ENCODE measurements around the gene SPESP1. TPM values are rescaled to one million over a fixed set of nuclear protein-coding genes. Genes with fewer than 3 reads are reported as not detected.

SPESP1 gene
- total and polyA plus RNA-seq, 4 donors = 0.33 to 3.2 (median 1.4) TPM

DNA sequence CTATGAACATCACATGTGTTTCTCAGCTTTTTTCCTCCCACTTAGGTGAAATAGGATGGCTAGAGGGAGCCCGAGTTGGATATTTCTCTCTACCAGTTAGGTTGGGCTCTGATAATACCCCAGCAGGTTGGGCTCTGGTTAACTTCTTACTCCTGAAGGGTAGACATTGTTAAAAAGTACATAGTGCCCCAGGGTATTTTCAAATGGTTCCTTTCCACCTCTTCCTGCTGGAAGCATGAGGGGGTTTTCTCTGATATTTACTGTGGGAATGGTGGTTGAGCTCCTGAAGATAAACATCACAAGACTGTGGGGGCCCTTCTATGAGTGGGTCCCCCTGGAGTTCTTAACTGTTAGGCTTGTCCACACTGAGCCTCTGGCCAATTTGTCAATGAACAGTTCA, 36.1 kb upstream of the SPESP1 start (continued):
- TF ChIP-seq ZBTB33 (IDR thresholded peaks at IDR 0.05) = no peak
- no peak for TF ChIP-seq NR2F2 (IDR thresholded peaks at IDR 0.05)
- TF ChIP-seq TAF1 (conservative IDR thresholded peaks at IDR 0.05) = no peak
- no peak for TF ChIP-seq CTCF (IDR thresholded peaks at IDR 0.05; ENCODE audit: low read depth, low read length, missing input control)
- TF ChIP-seq FOXA2 (IDR thresholded peaks at IDR 0.05) = no peak
- no peak for TF ChIP-seq HNF4G (IDR thresholded peaks at IDR 0.05)
- TF ChIP-seq RXRA (IDR thresholded peaks at IDR 0.05) = no peak
- TF ChIP-seq YY1 (IDR thresholded peaks at IDR 0.05) = no peak
- no peak for TF ChIP-seq HNF4A (conservative IDR thresholded peaks at IDR 0.05)
- no peak for TF ChIP-seq EGR1 (IDR thresholded peaks at IDR 0.05; ENCODE audit: low read depth in 2 of 2)

DNA sequence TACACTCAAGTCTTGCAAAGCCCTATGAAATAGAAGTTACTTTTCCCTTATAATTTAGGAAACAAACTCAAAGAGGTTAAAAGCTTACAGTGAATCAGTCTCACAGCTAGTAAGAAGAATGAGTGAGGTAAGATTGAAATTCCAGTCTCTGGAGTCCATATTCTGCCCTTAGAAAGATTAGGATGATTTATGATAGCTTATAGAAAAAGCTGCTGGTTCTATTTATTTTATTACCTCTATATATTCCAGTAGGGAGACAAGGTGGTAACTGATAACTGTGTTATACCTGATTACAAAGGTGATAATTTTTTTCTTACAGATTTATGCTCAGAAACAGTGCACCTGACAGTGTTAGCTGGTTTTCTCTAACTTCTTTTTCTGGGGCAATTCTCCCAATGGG, 34.1 kb upstream of the SPESP1 start:
- Histone ChIP-seq H3K27ac (ENCODE audit: low read depth in 1 of 2, low read length in 2 of 2) (no peak overlapping the region), H3K9ac (ENCODE audit: low read depth in 1 of 2, low read length in 2 of 2) (no peak overlapping the region), H3K9me3 (ENCODE audit: control insufficient read depth in 4 of 4, low read length in 3 of 4) (no peaks in the 10 kb centered on the region), H3K36me3 (ENCODE audit: control insufficient read depth in 4 of 4, insufficient read depth in 3 of 4, low read depth in 1 of 4, low read length in 3 of 4) (no peaks in the 10 kb centered on the region), H3K4me1 (ENCODE audit: control insufficient read depth in 4 of 4, insufficient read depth in 4 of 4, low read length in 3 of 4) (no peaks in the 10 kb centered on the region), H3K4me3 (ENCODE audit: low read depth in 1 of 3, low read length in 3 of 3) (no peak overlapping the region), H3K27me3 (ENCODE audit: control insufficient read depth in 4 of 4, insufficient read depth in 4 of 4, low read length in 3 of 4) (peaks cover 0 to 2% (median 0%) of the 10 kb centered on the region in 4 donors)
- TF ChIP-seq RAD21 (IDR thresholded peaks at IDR 0.05) (no peak), RXRA (IDR thresholded peaks at IDR 0.05) (no peak), HNF4G (IDR thresholded peaks at IDR 0.05) (no peak), SP1 (IDR thresholded peaks at IDR 0.05) (no peak), HNF4A (conservative IDR thresholded peaks at IDR 0.05) (no peak)
- TF ChIP-seq, protein P1, sequence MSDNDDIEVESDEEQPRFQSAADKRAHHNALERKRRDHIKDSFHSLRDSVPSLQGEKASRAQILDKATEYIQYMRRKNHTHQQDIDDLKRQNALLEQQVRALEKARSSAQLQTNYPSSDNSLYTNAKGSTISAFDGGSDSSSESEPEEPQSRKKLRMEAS (IDR thresholded peaks at IDR 0.05) = no peak
- TF ChIP-seq, protein P2, sequence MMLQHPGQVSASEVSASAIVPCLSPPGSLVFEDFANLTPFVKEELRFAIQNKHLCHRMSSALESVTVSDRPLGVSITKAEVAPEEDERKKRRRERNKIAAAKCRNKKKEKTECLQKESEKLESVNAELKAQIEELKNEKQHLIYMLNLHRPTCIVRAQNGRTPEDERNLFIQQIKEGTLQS (IDR thresholded peaks at IDR 0.05) = no peak
- no peak for DNase-seq (ENCODE audit: low spot score)

GRCh38 chr15:68897016-68897415, 33.3 kb upstream of the SPESP1 start:
- H3K4me3 ChIP-seq (ENCODE audit: low read depth in 1 of 3, low read length in 3 of 3) = no peak overlapping the region
- 79% methylated on average over 1 of the region's 1 CpG for WGBS
- no peak overlapping the region for H3K27ac ChIP-seq (ENCODE audit: low read depth in 1 of 2, low read length in 2 of 2)
- DNase-seq (ENCODE audit: low spot score) = no peak
- no peak overlapping the region for H3K9ac ChIP-seq (ENCODE audit: low read depth in 1 of 2, low read length in 2 of 2)
- no peaks in the 10 kb centered on the region for H3K4me1 ChIP-seq (ENCODE audit: control insufficient read depth in 4 of 4, insufficient read depth in 4 of 4, low read length in 3 of 4)
- no peaks in the 10 kb centered on the region for H3K9me3 ChIP-seq (ENCODE audit: control insufficient read depth in 4 of 4, low read length in 3 of 4)
- peaks cover 0 to 2% (median 0%) of the 10 kb centered on the region in 4 donors for H3K27me3 ChIP-seq (ENCODE audit: control insufficient read depth in 4 of 4, insufficient read depth in 4 of 4, low read length in 3 of 4)
- TF ChIP-seq, protein P1 (IDR thresholded peaks at IDR 0.05) = no peak
- TF ChIP-seq RAD21 (IDR thresholded peaks at IDR 0.05) (no peak), TAF1 (conservative IDR thresholded peaks at IDR 0.05) (no peak), NR2F2 (IDR thresholded peaks at IDR 0.05) (no peak), HNF4G (IDR thresholded peaks at IDR 0.05) (no peak), JUND (IDR thresholded peaks at IDR 0.05) (no peak), HNF4A (conservative IDR thresholded peaks at IDR 0.05) (no peak), FOXA2 (IDR thresholded peaks at IDR 0.05) (no peak), GABPA (IDR thresholded peaks at IDR 0.05 in 1 of 2, conservative IDR thresholded peaks at IDR 0.05 in 1 of 2) (no peak), REST (IDR thresholded peaks at IDR 0.05) (no peak), RXRA (IDR thresholded peaks at IDR 0.05) (no peak), YY1 (IDR thresholded peaks at IDR 0.05) (no peak), ZBTB33 (IDR thresholded peaks at IDR 0.05) (no peak), SP1 (IDR thresholded peaks at IDR 0.05) (no peak), FOXA1 (IDR thresholded peaks at IDR 0.05) (no peak), EGR1 (IDR thresholded peaks at IDR 0.05; ENCODE audit: low read depth in 2 of 2) (no peak)
- TF ChIP-seq, protein P2 (IDR thresholded peaks at IDR 0.05) = no peak
- no peaks in the 10 kb centered on the region for H3K36me3 ChIP-seq (ENCODE audit: control insufficient read depth in 4 of 4, insufficient read depth in 3 of 4, low read depth in 1 of 4, low read length in 3 of 4)

Measured in liver (tissue), 9 donors.